Karpas-422 (cell line): Measurements from ENCODE around the gene MARS1. TPM values are rescaled to one million over a fixed set of nuclear protein-coding genes. Genes with fewer than 3 reads are reported as not detected.

Experiments
- DNase-seq: peaks from one replicate; pipeline ENCODE4 v3.0.0-alpha.2; 2015
- H2AFZ ChIP-seq: fragments of 200-600 bp; sonication (generic); 2 replicates; pipeline ENCODE4 v1.6.1; 2014; ENCODE audit warnings: antibody characterized with exemption, low read length, mixed read lengths
- H3K27ac ChIP-seq: fragments of 200-600 bp; sonication (generic); 2 replicates; pipeline ENCODE4 v1.5.1; 2014; ENCODE audit warnings: mild to moderate bottlenecking, low read length, moderate library complexity
- H3K27me3 ChIP-seq: fragments of 200-600 bp; sonication (generic); 2 replicates; pipeline ENCODE4 v1.6.1; 2014; ENCODE audit warnings: low read length, mixed read lengths
- H3K36me3 ChIP-seq: fragments of 200-600 bp; sonication (generic); 2 replicates; pipeline ENCODE4 v1.6.1; 2014; ENCODE audit warnings: low read length, mixed read lengths; ENCODE audit not compliant: insufficient read depth
- H3K4me1 ChIP-seq: fragments of 200-600 bp; sonication (generic); 2 replicates; pipeline ENCODE4 v1.6.1; 2014; ENCODE audit warnings: mild to moderate bottlenecking, low read length, mixed read lengths
- H3K4me2 ChIP-seq: fragments of 200-600 bp; sonication (generic); 2 replicates; pipeline ENCODE4 v1.6.1; 2014; ENCODE audit warnings: low read length, low read depth, mild to moderate bottlenecking; ENCODE audit not compliant: poor library complexity, severe bottlenecking
- H3K4me3 ChIP-seq: fragments of 200-600 bp; sonication (generic); 2 replicates; pipeline ENCODE4 v1.5.1; 2014; ENCODE audit warnings: mild to moderate bottlenecking, antibody characterized with exemption, low read length, mixed read lengths
- H3K79me2 ChIP-seq: fragments of 200-600 bp; sonication (generic); 2 replicates; pipeline ENCODE4 v1.6.1; 2014; ENCODE audit warnings: mild to moderate bottlenecking, low read length, mixed read lengths
- H3K9ac ChIP-seq: fragments of 200-600 bp; sonication (generic); 2 replicates; pipeline ENCODE4 v1.6.0; 2014; ENCODE audit warnings: low read length
- H3K9me2 ChIP-seq: fragments of 200-600 bp; sonication (generic), shearing (Covaris generic); replicated peaks from 2 replicates; pipeline ENCODE4 v1.6.0; 2014; ENCODE audit warnings: mild to moderate bottlenecking, low read length, moderate library complexity; ENCODE audit not compliant: insufficient read depth
- H3K9me3 ChIP-seq: fragments of 300-700, 200-600 bp; sonication (generic); 2 replicates; pipeline ENCODE4 v1.6.1; 2014; ENCODE audit warnings: low read length, mixed read lengths
- H4K20me1 ChIP-seq: fragments of 200-600 bp; sonication (generic); 2 replicates; pipeline ENCODE4 v1.6.1; 2014; ENCODE audit warnings: mild to moderate bottlenecking, antibody characterized with exemption, low read length, low read depth; ENCODE audit not compliant: insufficient read depth
- total RNA-seq: library from RNA; depleted of rRNA; stranded (reverse); fragments of >200 nt; shearing (Covaris generic); gene quantifications from 2 replicates; pipeline ENCODE4 v1.2.3, GENCODE V29; 2014; ENCODE audit warnings: low replicate concordance

The MARS1 gene
- total RNA-seq, 1 experiment from 2014 or later = 204 TPM

GRCh38 chr12:57527184-57527583, 39.3 kb downstream of the MARS1 start:
- Histone ChIP-seq H3K79me2 (peaks cover 29% of the 10 kb centered on the region), H2AFZ (no peak overlapping the region), H3K4me1 (peaks cover 24% of the 10 kb centered on the region), H3K9ac (0 out of 2 replicates have a peak overlapping the region, but pooled peaks have one; percentile 9), H3K4me2 (no peak overlapping the region), H3K4me3 (no peak overlapping the region), H3K9me3 (no peaks in the 10 kb centered on the region), H4K20me1 (0 out of 2 replicates have a peak, but pooled peaks cover 11% of the 10 kb centered on the region), H3K9me2 (no peaks in the 10 kb centered on the region), H3K27me3 (no peaks in the 10 kb centered on the region), H3K36me3 (peaks cover 25% of the 10 kb centered on the region), H3K27ac (no peak overlapping the region)
- no peak for DNase-seq

DNA sequence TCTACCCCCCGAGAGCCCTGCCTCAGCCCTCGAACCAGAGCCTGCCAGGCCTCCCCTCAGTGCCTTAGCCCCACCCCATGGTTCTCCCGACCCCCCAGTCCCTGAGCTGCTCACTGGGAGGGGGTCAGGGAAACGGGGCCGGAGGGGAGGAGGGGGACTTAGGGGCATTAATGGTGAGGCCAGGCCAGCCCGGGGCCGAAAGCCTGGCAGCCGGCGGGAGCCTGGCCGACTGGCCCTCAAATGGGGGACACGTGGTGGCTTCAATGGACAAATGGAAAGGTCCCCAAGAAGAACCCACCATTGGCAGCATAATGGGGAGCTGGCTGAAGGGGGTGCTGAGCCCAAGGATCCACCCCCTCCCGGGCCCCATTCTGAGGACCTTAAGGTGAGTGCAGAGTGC, 40.3 kb downstream of the MARS1 start:
- no peak overlapping the region for H3K27ac ChIP-seq
- no peak overlapping the region for H2AFZ ChIP-seq
- H3K4me1 ChIP-seq = peaks cover 23% of the 10 kb centered on the region
- no peaks in the 10 kb centered on the region for H3K9me3 ChIP-seq
- no peaks in the 10 kb centered on the region for H3K9me2 ChIP-seq
- 0 out of 2 replicates have a peak, but pooled peaks cover 10% of the 10 kb centered on the region for H4K20me1 ChIP-seq
- no peak overlapping the region for H3K9ac ChIP-seq
- H3K36me3 ChIP-seq = peaks cover 25% of the 10 kb centered on the region
- no peaks in the 10 kb centered on the region for H3K27me3 ChIP-seq
- no peak for DNase-seq
- no peak overlapping the region for H3K4me3 ChIP-seq
- H3K79me2 ChIP-seq = peaks cover 27% of the 10 kb centered on the region
- H3K4me2 ChIP-seq = no peak overlapping the region

GRCh38 chr12:57528831-57529555, 41.1 kb downstream of the MARS1 start:
- H3K27ac ChIP-seq = no peak overlapping the region
- H3K9me3 ChIP-seq = no peaks in the 10 kb centered on the region
- H3K9me2 ChIP-seq = no peaks in the 10 kb centered on the region
- H4K20me1 ChIP-seq = 0 out of 2 replicates have a peak, but pooled peaks cover 4% of the 10 kb centered on the region
- H3K9ac ChIP-seq = no peak overlapping the region
- peaks cover 15% of the 10 kb centered on the region for H3K4me1 ChIP-seq
- H2AFZ ChIP-seq = no peak overlapping the region
- no peak for DNase-seq
- H3K36me3 ChIP-seq = peaks cover 27% of the 10 kb centered on the region
- no peak overlapping the region for H3K4me3 ChIP-seq
- H3K79me2 ChIP-seq = peaks cover 19% of the 10 kb centered on the region
- no peak overlapping the region for H3K4me2 ChIP-seq
- H3K27me3 ChIP-seq = no peaks in the 10 kb centered on the region

DNA sequence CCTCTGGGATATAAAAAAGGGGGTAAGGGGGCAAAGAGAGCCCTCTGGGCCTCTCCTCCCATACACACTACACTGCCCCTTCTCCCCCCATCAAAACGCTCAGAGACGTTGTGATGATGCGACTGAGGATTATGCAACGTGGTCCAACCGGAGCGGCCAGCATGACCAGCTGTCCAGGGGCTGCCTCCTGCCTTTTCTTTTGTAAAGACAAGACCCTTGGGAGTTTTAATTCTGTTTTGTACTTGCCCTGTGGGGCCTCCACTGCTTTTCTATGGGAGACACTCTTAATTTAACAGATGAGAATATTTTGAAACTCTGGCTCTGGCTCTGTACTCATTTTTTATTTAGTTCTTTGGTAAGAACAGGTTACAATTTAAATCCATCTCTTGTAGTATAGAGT, 42.0 kb downstream of the MARS1 start:
- Histone ChIP-seq H3K4me3 (no peak overlapping the region), H3K27ac (no peak overlapping the region), H3K9me2 (no peaks in the 10 kb centered on the region), H3K9me3 (no peaks in the 10 kb centered on the region), H3K4me2 (no peak overlapping the region), H4K20me1 (no peaks in the 10 kb centered on the region), H3K27me3 (no peaks in the 10 kb centered on the region), H3K79me2 (peaks cover 11% of the 10 kb centered on the region; the same call in 1 of the 2 replicates), H3K4me1 (peaks cover 6% of the 10 kb centered on the region), H3K36me3 (peaks cover 29% of the 10 kb centered on the region), H3K9ac (no peak overlapping the region), H2AFZ (no peak overlapping the region)
- no peak for DNase-seq

DNA sequence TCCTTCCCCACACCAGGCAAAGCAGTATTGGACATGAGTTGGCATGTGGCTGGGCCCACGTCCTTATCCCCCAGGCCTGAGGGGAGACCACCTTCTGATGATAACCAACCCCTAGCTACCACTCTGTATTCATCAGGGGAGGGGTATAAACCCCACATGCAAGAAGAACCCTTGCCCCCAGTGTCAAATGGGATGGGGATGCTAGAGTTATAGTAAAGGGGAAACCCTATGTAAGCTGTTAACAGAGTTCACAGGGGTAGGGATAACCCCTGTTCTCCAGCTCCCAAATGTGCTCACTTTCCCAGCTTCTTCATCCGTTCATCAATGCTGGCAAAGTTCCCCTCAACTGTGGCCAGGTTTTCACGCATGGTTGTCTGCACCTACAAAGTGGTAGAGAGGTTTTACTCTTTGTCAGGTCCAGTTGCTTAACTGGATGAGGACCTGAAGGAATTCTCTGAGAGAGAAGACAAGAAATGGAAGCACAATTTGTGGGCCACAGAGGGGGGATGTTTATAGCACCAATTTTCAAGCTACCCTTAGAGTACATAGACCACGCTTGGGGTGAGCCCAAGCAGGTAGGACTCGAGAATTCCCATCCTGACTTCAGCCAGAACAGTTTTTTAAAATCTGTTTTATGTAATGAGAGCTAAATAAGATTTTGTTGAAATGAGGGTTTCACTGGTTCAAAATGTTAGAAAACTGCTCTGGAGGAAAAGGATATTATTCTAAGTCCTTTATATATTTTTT, 42.7 kb downstream of the MARS1 start:
- Histone ChIP-seq H3K79me2 (0 out of 2 replicates have a peak, but pooled peaks cover 8% of the 10 kb centered on the region), H3K9me3 (no peaks in the 10 kb centered on the region), H3K27ac (no peak overlapping the region), H3K9me2 (no peaks in the 10 kb centered on the region), H2AFZ (no peak overlapping the region), H3K4me3 (no peak overlapping the region), H3K36me3 (peaks cover 29% of the 10 kb centered on the region), H3K9ac (no peak overlapping the region), H3K27me3 (no peaks in the 10 kb centered on the region), H3K4me2 (no peak overlapping the region), H4K20me1 (no peaks in the 10 kb centered on the region), H3K4me1 (no peaks in the 10 kb centered on the region)
- DNase-seq = no peak

GRCh38 chr12:57531836-57532235, 44.0 kb downstream of the MARS1 start:
- no peak overlapping the region for H3K27ac ChIP-seq
- H3K9ac ChIP-seq = no peak overlapping the region
- H4K20me1 ChIP-seq = no peaks in the 10 kb centered on the region
- H3K4me3 ChIP-seq = no peak overlapping the region
- no peak overlapping the region for H2AFZ ChIP-seq
- no peaks in the 10 kb centered on the region for H3K27me3 ChIP-seq
- H3K9me2 ChIP-seq = no peaks in the 10 kb centered on the region
- H3K4me1 ChIP-seq = no peaks in the 10 kb centered on the region
- H3K36me3 ChIP-seq = peaks cover 29% of the 10 kb centered on the region
- H3K9me3 ChIP-seq = no peaks in the 10 kb centered on the region
- no peak for DNase-seq
- H3K79me2 ChIP-seq = 0 out of 2 replicates have a peak, but pooled peaks cover 8% of the 10 kb centered on the region
- no peak overlapping the region for H3K4me2 ChIP-seq

DNA sequence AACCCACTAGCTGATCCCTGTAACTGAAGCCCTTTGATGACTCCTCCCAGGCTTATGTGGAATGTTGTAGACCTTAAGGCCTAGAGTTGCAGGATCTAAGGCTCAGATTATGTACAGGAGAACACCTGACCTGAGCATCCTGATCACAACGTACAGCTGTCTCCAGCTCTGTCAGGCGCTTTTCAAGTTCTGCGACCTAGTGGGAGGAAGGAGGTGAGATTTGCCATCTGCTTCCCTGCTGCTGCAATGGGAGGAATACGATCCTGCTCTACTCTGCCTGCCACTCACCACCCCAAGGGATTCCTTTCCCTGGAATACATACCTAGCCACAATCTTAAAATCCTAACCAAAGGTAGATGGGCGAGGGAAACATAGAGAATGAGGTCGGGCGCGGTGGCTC, 45.2 kb downstream of the MARS1 start:
- no peak overlapping the region for H2AFZ ChIP-seq
- H3K9me2 ChIP-seq = no peaks in the 10 kb centered on the region
- H3K4me1 ChIP-seq = no peaks in the 10 kb centered on the region
- no peak overlapping the region for H3K9ac ChIP-seq
- no peaks in the 10 kb centered on the region for H3K9me3 ChIP-seq
- no peaks in the 10 kb centered on the region for H4K20me1 ChIP-seq
- no peaks in the 10 kb centered on the region for H3K27me3 ChIP-seq
- no peak for DNase-seq
- no peak overlapping the region for H3K27ac ChIP-seq
- H3K4me3 ChIP-seq = no peak overlapping the region
- no peaks in the 10 kb centered on the region for H3K79me2 ChIP-seq
- H3K4me2 ChIP-seq = no peak overlapping the region
- H3K36me3 ChIP-seq = peaks cover 22% of the 10 kb centered on the region

DNA sequence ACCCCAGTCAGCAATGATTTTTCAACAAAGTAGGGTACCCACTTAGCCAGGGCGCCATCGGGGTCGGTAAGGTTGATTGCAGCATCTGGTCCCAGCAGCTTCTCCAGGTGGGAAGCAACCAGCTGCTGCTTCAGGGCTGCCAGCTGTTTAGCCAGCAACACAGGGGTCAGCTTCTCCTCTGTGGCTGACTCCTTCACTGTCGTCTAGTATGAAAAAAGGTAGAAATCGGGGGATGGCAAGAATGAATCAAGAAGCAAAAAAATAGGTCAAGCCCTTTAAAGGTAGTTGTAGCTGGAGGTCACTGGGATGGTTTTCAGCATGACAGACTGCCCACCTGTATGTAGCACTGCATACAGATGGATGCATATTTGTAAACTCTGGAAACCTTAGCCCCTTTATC, 46.4 kb downstream of the MARS1 start:
- no peaks in the 10 kb centered on the region for H4K20me1 ChIP-seq
- H3K4me3 ChIP-seq = no peak overlapping the region
- H3K36me3 ChIP-seq = peaks cover 21% of the 10 kb centered on the region
- no peak overlapping the region for H3K27ac ChIP-seq
- H3K27me3 ChIP-seq = no peaks in the 10 kb centered on the region
- no peak overlapping the region for H2AFZ ChIP-seq
- no peaks in the 10 kb centered on the region for H3K9me3 ChIP-seq
- H3K4me2 ChIP-seq = no peak overlapping the region
- no peaks in the 10 kb centered on the region for H3K4me1 ChIP-seq
- H3K79me2 ChIP-seq = no peaks in the 10 kb centered on the region
- DNase-seq = no peak
- H3K9me2 ChIP-seq = no peaks in the 10 kb centered on the region
- H3K9ac ChIP-seq = no peak overlapping the region
